HG03064 (cell line): ENCODE measurements around the gene DGKI.
"Not testable (repeated sequence)": the region's sequence is repeated elsewhere in the genome, so short reads cannot be mapped to it uniquely, and the experiment has no call there.

ENCODE experiments used
- ATAC-seq: cut with Tn5 transposase; IDR thresholded peaks from one replicate; pipeline ENCODE4 v1.9.1; 2021; ENCODE audit warnings: low read depth; ENCODE audit not compliant: unreplicated experiment

The DGKI gene

DNA sequence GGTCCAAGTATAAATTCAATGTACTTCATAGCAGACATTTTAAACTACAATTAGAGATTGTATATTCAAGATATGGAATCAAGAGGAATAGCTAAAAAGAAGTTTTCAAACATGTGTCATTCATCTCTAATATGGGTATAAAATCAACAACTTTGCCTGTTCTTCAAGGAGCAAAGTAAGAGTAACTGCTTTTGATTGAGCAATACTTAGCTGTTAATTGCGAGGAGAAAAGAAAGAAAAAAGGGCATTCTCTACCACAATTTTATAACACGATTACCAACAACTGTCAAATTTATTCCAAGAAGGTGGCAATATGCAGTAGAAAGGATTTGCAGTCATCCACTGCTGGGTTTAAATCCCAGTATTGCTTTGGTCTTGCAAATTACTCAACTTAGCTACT lies 356.9 kb downstream of the DGKI start:
- ATAC-seq, result no peak

DNA sequence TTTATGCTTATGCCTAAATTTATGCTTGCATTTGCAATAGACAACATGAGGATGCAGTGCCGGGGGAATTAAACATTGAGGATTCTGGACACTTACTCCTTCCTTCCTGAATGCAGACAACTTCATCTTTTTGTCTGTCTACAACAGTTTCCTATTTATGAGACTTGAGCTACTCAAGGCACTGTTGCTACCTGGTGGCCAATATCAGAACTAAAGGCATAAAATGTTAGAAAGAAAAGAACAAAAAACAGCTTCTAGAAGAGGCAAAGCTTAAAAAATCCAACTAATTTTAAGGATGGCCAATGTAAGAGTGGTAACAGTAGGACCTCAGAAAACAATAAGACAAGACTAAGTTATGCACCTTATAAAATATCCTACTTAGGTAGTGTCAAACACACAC lies 358.7 kb downstream of the DGKI start:
- ATAC-seq, result no peak

DNA sequence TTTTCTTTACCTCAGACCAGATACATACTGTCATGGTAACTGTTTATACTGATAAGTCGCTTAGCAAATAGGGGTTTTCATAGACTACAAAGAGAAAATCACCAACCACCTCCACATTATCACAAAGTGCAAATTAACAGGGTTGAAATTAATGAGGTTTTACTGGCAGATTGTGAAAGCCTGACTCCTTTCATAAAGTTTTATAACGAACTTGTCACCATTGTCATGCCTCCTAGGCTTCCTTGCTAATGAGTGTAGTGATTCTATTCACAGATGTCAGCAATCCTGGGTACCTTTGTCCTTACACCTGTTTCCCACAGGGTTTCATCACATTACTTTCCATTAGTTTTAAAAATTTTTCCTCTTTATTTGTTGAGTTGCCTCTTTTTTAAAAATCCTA lies 361.0 kb downstream of the DGKI start:
- no peak for ATAC-seq

DNA sequence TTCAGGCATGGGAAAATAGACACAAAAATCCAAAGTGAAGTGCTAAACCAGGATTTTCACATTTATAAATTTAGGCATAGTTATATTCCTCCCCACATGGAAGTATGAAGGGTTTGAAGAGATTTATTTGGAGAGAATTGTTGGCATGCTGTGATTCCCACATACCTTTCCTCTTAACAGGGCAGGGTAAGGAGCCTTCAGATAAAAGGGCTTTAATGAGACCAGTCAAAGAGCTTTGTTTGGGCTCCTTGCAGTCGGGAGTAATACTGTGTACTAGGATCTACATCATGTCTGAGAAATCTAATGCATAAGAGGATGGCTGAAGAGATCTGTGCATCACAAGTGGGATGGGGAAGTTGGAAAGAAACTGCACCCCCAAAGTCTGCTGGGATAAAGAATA lies 362.4 kb downstream of the DGKI start:
- no peak for ATAC-seq

DNA sequence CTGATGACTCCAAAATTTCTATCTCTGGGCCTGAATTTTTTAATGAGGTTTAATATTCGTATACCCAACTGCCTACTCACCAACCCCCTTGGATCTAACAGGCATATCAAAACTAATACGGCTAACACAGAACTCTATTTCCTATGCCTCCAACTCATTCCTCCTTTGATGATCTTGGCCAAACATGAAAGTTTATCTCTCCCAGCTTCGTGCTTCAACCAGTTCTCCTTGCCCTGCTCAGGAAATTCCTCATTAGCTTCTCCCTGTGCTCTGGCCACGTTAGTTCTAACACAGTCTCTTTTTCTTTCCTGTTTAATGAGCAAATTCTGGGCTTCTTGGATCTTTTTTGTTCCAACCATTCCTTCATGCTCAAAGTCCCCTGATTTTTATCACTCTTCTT lies 364.3 kb downstream of the DGKI start:
- ATAC-seq, result no peak

DNA sequence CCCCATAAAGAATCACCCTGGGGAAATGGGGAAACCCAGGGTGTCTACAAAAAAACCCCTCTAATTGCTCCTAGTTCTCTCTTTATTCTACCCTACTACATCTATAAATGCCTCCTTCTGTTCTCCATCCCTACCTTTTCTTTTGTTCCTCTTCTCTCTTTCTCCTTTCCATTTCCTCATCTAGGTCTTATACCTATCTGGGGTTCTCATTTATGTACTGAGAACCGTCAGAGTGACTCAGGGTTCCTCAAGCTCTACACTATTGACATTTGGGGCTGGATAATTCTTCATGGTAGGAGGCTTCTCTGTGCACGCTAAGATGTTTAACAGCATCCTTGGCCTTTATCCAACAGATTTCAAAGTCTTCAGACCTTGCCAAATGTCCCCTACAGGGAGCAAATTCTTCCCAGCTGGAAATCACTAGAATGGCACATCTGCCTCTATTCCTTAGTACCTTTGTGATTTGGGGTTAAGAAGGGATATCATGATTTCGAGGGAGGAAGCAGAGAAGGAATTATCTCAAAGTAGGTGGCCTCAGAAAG lies 365.9 kb downstream of the DGKI start:
- no peak for ATAC-seq

DNA sequence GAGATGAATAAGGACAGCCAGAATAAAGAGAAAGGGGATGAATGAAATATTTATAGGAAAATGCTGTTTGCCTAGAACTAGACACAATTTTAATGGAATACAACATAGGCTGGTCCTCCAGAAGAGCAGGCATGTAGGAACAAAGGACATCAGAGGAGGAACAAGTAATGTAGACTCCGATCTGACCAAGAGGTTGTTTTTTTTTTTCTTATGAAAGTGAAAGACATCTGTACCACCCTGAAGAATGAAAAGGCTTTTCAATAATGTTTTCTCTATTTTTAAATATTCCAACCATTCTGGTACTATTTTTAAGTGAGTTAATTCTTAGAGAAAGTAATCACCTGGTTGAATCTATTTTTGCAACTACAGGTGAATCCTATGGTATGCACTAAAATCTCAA lies 366.4 kb downstream of the DGKI start:
- no peak for ATAC-seq

DNA sequence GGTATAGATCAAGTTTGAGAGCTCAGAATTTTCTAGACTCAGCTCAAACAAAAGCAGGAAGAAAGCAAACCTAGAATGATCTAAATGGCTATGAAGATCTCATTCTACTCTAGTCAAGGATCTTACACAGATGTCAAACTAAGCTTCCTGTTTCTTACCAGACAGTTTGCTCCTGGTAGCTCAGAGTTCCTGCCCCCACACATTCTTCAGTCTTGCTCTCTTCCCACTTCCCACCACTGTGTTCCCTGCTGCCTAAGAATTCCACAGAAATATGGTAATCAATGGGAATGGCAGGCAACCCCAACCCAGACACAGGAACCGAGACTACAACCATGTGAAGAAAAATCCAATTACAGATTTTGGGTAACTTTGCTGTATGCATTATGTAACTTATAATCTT lies 369.8 kb downstream of the DGKI start:
- ATAC-seq, result no peak

DNA sequence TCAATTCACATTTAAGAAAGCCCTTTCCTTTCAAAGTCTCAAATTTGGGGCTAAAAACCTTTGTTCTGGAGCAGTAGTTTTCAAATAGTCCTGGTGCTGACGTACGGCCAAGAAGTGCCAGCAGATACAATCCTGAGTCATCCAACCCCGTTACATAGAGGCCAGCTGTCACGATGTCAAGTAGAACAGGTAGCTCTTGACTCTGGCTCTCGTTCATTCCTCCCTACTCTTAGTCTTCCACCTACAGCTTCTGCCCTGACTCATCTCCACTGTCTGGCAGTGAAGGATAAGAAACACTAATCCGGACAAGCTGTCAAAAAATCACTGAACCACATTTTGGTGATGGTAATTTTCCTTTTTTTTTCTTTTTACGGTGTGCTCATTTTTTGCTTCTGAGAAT lies 370.8 kb downstream of the DGKI start:
- ATAC-seq, result no peak

DNA sequence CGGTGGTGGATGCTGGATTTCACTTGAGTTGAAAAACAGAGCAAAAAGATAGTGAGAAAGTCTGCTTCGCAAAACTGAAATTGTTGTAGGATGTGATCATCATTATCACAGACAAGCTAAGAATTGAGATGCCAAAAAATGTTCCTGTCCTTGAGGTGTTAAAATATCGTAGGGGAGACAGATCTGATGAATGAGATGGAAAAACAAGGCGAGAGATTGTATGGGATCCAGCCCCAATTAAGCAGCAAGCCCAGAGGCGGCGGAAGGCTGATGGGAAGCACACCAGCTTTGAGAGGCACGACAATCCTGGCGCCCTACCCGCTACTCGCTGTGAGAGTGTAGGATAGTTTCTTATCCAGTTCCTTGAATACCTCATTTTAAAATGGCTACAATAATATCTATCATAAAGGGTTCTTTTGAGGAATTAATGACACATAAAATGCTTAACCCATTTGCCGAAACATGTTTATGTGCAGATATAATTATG lies 372.2 kb downstream of the DGKI start:
- no peak for ATAC-seq

DNA sequence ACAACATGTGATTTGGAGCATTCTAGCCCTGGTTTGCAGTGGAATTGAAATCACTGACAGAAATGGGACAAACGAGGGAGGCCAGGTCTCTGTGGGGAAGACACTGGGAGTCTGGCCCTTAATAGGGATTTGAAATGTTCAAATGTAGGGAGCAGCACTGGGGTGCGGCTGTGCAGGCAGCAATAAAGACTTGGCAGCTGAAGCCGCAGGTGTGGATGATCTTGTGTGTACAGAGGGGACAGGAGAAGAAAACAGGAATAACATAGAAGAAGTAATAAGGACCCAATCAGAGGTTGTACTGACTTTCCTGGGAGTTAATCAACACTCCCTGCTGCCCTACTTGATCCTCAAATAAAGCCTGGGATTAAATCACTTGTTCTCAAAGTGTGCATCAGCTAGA lies 375.6 kb downstream of the DGKI start:
- ATAC-seq, result no peak

DNA sequence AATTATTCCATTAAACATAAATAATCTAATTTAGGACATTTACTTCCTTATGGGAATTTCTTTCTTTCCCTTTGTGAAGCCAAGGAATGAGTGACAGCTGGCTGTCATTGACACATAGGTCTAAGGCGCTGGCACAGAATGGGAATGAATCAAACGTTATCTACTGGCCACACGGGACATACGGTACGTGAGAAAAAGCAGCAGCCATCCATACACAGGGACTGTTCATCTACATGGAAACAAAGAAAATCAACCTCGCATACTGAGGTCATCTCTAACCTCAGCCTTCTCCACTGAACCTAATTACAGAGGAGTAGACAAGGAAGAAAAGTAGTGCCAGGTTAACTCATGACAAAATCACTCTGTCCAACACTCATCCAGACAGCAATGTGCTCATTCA lies 376.9 kb downstream of the DGKI start:
- no peak for ATAC-seq

DNA sequence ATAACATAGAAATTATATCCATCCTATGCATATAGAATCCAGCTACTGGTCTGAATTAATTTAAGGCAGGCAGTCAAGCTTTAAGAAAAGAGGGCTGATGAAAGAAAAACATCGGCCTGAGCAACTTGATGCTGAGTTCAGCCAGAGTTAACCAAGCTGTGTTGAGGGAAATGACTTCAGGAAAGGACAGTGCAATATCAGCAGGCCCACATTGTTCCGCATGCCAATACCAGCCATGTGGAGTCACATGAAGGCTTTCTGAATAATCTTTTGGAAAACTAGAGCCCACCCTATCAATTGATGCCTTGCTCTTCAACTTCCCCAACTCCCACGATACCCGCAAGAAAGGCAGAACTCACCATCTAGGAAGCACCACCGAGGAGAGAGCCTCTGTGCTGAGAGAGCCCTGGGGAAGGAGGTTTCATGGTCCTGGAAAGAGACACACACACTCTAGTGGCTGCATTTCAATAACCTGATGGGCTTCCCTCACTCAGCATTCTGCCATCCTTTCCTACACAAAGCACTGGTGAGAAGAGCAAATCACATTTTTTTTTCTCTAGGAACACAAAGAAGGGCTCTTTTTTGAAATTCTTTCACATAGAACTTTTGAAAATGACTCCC lies 377.5 kb downstream of the DGKI start:
- no peak for ATAC-seq

DNA sequence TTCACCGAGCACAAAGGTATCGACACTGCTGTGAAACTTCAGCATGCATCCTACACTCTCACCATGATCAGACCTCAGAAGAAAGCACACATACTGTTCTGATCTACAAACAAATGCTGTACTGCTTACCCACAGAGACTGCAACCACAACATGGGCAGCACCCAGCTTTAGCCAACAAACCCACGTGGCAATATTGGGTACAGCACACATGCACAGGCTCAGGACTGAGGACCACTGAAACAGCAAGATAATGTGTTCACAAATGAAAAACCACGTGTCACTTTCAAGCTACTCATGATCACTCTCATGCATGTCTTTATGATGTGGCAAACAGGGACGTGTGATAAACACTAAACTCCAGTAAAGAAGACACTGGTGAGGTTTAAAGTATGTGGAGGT lies 383.9 kb downstream of the DGKI start:
- no peak for ATAC-seq

DNA sequence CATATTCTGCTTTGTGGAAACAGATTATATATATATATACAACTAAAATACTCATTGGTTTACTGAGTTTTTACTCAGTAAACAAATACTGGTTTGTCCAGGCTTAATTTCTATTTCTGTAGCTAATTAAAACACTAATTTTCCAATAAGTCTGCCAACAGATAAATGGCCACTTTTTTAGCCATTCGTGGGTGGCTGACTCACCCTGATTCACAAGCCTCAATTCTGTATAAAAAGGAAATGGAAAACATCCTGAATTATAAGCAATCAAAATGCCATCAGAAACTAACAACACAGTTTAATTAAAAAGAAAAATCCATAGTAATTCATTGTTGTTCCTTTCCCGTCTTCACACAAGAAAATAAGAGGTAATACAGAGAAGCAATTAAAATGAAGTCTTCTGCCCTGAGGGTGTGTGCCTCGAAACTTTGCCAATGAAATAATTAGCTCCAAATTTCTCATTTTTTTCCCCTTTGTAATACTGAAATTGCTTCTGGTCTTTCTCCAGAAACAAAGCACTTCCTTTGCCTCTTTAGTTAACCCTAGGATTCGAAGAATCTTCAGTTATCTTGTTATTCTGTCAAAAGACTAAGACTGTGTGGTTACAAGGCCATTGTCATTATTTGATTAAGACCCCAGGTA lies 384.6 kb downstream of the DGKI start:
- no peak for ATAC-seq

DNA sequence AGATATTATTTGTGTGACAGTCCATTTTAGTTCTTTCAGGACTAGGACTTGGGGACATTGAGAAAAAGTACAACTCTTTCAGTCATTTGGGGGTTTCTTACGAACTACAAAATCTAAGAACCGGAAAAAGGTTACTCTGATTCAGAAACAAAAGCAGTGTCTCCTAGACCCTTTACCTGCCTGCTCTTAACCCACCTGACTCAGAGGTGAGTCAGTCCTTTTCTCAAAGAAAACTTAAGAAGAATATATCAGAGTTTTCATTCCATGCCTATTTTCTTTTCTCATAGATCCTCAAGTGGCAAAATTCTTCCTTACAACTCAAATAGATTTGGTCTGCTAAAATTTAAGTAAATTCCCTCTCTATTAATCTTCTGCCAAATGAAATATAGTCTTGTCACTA lies 388.4 kb downstream of the DGKI start:
- ATAC-seq, result no peak

DNA sequence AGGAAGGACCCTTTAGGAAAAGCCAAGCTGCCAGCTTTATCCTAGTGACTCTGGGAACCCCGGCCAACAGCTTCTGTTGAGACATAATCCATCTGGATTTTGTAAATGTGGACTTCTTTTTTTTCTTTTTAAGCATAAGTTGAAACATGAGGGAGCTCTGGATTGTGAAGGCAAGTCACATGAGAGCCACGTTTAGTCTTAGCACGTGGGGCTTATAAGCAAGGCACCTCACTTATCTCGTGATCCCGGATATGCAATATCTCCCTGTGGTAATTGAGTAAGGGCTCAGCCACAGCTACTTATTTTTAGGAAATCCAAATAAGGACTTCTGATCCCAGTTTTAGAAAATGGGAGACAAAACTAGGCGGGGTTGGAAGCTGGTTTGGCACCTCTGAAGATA lies 392.0 kb downstream of the DGKI start:
- no peak for ATAC-seq

DNA sequence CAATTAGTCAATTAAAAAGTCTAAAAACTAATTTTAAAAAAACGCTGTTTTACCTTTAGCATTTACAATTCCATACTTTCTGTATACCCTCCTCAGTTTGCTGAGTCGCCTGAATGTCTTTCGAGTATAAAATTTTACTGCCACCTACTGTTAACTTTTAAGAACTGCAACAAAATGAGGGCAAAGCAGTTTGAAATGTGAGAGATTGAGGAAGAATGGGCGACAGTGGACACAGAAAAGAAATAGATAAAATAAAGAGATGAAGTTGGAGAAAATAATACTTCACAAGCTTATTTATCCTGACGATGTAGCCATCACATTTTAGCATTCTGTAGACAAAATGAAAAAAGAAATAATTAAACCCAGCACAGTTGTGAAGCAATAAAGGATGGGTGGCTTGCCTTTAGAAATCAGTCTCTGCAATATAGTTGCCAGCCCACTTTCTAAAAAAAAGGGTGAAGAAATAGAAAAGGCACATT lies 392.5 kb downstream of the DGKI start:
- ATAC-seq, result peak; percentile 63

DNA sequence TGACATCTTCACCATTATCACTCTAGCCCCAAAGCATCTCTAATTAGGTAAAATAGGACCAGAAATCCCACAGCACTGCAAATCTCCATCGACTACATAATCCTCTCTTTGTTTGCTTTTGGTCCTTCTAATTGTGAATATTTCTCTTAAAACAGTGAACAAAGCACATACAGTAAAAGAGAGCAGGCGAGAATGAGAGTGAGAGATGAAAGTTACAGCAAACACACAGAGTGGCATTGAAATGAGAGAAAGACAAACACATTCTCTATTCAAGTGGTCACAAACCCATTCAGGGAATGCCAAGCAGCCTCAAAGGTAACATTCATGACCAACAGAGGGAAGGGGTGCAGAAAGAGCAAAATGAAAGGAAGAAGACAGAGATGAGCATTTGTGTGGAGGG lies 393.4 kb downstream of the DGKI start:
- no peak for ATAC-seq

DNA sequence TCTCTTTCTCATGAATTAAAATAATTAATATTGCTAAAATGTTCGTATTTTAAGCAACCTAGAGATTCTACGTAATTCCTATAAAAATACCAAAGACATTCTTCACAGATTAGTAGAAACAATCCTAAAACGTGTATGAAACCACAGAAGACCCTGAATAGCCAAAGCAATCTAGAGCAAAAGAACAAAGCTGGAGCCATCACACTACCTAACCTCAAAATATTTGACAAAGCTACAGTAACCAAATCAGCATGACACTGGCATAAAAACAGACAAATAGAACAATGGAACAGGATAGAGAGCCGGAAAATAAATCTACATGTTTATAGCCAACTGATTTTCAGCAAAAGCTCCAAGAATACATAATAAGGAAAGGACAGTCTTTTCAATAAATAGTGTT lies 397.8 kb downstream of the DGKI start:
- ATAC-seq, result no peak

DNA sequence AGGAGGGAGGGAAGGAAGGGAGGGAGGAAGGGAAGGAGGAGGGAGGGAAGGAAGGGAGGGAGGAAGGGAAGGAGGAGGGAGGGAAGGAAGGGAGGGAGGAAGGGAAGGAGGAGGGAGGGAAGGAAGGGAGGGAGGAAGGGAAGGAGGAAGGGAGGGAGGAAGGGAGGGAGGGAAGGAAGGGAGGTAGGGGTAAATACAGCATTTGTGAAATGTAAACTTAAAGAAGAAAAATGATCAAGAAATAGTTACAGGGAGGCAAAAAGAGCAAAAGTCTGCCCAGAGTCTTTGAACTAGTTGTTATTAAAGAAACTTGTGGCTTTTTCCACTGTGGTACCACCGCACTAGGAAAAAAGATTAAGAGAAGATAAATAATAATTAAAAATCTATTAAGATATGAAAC lies 398.2 kb downstream of the DGKI start:
- not testable (repeated sequence) for ATAC-seq

DNA sequence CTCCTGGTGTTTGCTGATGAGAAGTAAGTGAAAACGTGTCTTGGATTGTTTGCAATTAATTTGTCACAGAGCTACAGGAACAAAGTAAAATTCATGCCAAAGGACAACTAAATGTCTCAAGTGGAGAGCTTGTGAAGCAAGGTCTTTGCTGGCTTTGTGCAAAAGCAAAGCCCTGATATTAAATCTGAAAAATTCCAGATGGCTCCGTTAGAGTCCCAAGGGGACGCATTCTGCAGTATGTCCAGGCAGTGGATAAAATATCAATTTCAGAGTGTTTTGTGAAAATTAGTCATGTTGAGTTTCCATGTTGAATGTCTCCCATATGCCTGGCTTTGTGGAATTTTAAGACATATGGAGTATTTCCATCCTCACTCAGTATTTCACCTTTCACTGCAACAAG lies 400.7 kb downstream of the DGKI start:
- ATAC-seq, result no peak
